Stimulated activated CD4-positive, alpha-beta T cell treated with anti-CD3 and anti-CD28 coated beads, Interleukin-4, amount 100 ng/mL, for 1 hour (primary cell): ENCODE measurements around the gene CPXM2.

Source experiments
- DNase-seq: peaks from one replicate; pipeline ENCODE4 v3.0.0-alpha.2; 2020

Gene CPXM2

GRCh38 chr10:123891144-123892071 is at the start of gene CPXM2:
TSS of gene CPXM2 (minus strand) at chr10:123891807. CDS start at chr10:123891659, 148 bp downstream.
- DNase-seq = no peak

DNA sequence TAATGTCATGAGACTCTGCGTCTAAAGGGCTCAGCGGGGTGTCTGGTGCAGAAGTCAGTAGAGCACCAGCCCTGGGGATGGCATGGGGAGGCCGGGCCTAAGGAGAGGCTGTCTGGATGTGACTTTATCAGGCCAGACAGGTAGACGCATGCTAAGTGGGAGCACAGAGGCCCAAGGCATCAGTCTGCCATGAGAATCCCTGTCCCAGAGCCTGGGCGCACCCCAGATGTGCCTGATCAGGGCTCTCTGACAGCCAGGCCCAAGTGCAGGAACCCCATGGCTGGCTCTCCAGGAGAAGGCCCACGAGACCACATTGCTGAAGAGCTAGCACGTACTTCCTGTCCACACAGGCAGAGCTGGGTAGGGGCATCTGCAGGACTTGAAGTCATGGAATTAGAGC is 48.0 kb upstream of the CPXM2 start:
- DNase-seq = no peak

GRCh38 chr10:123938890-123939289 is 47.3 kb upstream of the CPXM2 start:
- no peak for DNase-seq

GRCh38 chr10:123936426-123936825 is 44.8 kb upstream of the CPXM2 start:
- DNase-seq = no peak

- no peak for DNase-seq
Observed at GRCh38 chr10:123935680-123936079, 44.1 kb upstream of the CPXM2 start.

DNA sequence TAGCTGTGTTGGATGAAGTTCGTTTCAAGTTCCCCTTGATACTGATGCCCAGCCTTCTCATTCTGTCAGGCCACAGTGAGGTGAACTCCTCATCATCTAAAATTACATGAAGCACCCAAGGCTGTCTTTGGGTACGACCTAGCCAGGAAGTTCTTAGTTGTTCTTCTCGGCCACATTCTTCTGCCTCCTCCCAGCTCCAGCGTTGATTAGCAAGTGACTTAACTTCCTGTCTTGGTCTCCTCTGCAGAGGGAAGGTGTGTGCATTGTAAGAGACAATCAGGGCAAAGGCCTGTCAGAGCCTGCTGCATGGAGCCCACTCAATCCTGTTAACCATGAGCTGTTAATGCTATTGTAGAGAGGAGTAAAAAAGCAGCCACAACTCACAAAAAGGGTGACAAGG is 43.2 kb upstream of the CPXM2 start:
- DNase-seq = no peak

- no peak for DNase-seq
Observed at GRCh38 chr10:123930340-123931001, 38.9 kb upstream of the CPXM2 start.

DNA sequence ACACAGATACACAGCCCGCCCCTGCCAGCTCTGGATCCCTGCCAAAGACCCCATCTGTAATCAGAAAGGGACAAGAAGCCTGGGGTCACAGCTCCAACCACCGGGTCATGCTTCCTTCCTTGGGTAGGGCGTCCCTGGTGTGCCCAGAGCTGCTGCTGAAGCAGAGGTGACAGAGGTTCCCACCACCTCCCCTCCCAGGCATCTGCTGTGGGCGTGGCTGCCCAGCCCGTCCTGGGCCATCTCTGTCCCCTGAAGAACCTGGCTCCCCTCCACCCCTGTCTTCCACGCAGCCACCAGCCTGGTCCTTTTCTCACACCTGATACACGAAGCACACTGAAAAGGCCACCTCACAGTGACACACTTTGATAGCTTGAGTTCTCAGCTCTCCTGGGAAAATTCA is 38.2 kb upstream of the CPXM2 start:
- no peak for DNase-seq

GRCh38 chr10:123928427-123928826 is 36.8 kb upstream of the CPXM2 start:
- no peak for DNase-seq

DNA sequence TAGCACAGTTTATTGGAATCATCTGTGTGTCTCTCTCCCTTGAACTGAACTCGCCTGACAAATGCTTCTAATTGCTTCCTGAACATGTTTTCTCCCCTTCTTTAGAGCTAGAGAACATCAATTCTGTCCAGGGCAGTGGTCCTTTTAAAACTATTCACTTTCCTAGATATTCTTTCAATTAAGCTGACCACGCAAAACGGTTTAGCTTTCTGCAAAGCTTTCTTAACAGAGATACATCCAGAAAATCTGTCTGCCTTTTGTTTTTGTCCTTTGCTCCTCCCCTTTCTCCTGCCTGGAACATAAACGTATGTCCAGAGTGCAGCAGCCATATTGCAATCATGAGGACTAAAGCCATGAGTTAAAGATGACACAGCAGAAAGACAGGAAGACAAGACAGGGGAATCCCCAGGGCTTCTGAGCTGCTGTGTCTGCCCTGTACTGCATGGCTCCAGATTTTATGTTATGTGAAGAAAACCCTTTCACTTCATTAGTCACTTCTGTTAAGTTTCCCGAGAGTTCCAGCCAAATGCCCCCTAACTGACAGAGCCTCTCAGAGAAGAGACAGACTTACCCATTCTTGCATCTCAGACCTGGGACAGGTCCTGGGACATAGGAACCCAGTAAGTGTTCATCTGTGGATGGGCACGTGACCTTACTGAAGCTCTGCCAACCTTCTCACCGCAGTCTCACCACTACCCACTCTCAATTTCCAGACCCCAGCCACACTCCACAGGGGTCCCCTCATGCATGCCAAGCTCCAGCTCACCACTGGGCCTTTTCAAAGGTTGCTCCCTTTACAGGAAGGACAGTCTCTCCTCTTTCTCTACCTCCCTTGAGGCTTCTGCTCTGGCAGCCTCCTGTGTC is 35.0 kb upstream of the CPXM2 start:
- DNase-seq = no peak

DNA sequence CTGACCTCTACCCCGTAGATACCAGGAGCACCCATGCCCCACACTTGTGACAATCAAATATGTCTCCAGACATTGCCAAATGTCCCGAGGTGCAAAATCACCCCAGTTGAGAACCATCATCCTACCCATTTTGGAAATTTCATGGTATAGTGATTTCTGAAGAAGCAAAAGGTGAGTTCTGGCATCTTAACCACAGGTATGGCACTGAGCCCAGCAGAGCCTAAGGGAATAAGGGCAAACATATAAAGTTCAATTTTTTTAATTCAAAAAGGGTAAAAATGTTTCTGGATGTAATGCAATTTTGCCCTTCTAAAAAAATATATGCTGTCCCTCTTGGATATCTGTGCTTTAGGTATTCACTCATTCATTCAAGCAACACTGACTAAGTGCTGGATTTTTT is 30.5 kb upstream of the CPXM2 start:
- no peak for DNase-seq

DNA sequence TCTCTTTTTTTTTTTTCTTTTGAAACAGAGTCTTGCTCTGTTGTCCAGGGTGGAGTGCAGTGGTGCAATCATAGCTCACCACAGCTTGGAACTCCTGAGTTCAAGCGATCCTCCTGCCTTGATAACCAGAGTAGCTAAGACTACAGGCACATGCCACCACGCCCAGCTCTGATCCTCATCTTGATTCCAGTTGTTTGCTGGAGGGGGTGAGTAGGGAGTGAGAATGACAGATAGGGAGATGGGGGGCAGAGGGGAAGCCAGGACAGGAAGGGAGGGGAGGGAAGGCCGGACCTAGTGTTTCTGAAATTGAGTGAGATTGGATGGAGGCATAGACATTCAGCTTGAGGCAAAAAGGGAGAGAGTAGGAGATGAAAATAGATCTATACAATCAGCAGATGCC is 25.2 kb upstream of the CPXM2 start:
- no peak for DNase-seq

DNA sequence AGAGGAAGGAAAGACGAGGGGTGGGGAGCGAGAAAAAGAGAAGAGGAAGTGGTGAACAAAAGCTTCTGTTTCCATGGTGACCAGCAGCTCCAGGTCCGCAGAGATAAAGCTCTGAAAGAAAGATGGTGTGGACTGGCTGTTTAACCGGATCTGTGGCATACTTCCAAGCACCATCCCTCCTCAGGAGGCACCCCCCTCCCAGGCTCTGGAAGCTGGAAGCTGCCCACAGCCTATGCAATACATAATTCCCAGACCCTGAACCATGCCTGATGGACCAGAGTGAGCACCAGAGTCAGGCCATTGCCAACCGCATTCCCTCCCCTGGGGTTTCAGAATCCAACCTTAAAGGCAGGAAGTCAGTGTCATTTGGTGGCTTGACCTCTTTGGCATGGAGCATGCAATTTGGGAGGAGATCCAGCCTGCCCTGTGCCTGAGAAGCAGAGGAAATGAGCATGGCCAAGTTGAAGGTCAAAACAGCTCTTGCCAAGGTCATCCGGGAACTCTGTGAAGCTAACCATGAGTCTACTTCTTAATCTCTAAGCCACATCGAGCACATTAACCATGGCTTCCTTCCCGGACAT is 22.2 kb upstream of the CPXM2 start:
- DNase-seq = no peak

GRCh38 chr10:123912871-123913270 is 21.3 kb upstream of the CPXM2 start:
- no peak for DNase-seq

GRCh38 chr10:123912466-123912865 is 20.9 kb upstream of the CPXM2 start:
- DNase-seq = no peak

- no peak for DNase-seq
Observed at GRCh38 chr10:123911866-123912265, 20.3 kb upstream of the CPXM2 start.

DNA sequence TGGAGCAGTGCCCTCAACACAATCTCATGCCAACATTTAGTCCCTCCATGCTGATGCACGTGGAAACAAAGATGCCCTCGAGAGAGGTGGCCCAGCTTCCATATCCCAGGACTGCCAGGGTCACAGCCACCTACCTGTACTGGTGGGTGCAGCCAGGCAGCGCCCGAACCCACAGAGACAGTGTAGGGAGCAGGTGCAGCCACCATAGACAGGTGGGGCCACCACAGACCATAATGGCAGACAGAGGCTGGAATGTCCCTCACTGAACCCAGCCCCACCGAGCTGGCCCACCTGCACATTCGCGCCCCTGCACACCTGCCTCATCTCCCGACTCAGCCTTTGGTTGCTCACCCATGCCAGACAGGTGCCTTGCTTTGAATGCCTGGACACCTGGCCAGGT is 18.3 kb upstream of the CPXM2 start:
- no peak for DNase-seq

- DNase-seq = no peak
Observed at GRCh38 chr10:123909426-123909825, 17.8 kb upstream of the CPXM2 start.

DNA sequence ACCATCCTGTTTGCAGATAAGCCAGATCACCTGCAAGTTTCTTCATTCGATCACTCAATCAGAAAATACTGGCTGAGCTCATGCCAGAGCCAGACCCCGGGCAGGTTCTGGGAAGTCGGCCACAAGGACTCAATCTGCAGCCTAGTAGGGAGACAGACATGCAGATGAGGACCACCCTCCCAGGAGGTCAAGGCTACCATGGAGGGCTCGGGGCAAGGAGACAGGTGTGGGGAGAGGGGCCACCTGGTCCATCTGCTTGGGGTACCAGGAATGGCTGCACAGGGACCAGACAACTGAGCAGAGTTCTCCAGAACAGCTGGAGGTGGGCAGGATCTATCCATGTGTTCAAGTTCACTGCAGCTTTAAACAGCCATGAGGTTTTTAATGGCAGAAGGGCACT is 16.8 kb upstream of the CPXM2 start:
- DNase-seq = no peak

DNA sequence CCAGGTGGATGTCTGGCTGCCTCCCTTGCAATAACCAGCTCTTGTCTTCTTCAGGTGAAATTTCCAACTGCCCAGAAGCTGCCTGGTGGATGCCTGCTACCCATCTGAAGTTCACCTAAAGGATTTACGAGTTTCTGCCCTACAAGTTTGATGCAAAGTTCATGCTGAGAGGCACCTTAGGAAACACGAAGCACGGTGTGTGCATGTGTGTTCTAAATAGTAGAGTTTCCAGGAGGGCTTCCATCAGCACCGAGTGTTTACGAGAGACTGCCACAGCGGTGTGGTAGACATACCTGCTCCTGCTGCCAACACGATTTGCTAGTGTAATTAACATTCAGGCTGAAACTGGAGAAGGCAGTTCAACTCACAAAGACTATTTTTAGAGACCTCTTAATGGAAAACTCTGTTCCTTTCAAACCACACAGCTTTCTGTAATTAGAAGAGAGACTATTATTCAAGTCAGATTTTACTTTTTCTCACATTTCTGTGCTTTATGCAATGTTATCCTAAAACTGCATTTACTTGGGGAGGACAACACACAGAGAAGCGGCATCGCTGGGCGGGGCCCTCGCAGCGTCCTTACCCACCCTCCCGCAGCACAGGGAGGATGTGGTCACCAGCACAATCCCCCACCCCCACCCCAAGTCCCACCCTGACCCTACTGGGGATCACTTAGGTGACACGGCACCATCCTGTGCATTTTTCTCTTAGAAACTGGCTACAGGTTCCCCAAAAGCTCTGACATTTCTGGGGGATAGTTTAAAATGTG is 15.5 kb upstream of the CPXM2 start:
- DNase-seq = no peak

GRCh38 chr10:123906296-123906695 is 14.7 kb upstream of the CPXM2 start:
- DNase-seq = no peak

DNA sequence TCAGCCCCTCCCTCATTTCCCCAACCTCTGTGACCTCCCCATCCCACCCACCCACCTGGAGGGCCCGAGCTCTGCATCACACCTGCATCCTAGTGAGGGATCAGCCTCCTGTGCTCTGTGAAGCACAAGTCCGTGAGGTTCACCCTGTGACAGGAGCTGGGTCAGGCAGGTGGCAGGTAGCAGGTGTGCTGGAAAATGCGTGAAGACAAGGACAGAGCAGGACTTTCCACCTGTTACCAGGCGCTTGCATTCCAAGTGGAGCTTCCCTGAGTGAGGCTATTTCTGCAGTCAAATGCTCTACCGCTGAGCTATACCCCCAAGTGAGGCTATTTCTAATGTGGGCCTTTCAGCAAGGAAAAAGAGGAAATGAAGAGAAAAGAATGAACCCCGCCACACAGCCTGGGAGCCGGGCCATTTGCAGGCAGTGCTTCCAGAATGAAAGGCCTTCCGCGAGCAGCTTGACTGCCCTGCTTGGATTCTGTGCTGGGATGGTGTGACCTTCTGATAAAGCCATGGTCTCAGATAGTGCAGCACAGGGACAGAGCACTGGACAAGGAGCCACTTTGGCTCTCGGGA is 13.3 kb upstream of the CPXM2 start:
- DNase-seq = no peak
